ENCODE data around the gene RPS6KA3. TPM values are rescaled to one million over a fixed set of nuclear protein-coding genes. Genes with fewer than 3 reads are reported as not detected.

The RPS6KA3 gene
- total RNA-seq, 1 experiment from 2014 or later, result 35.5 TPM

- no peak overlapping the region for H3K4me3 ChIP-seq (replicated peaks in 1 of 2; ENCODE audit: low read depth in 1 of 2, low read length in 2 of 2)
Observed at GRCh38 chrX:20116087-20116576, 150.6 kb downstream of the RPS6KA3 start.

GRCh38 chrX:20112022-20112774 lies 154.5 kb downstream of the RPS6KA3 start:
- ChIA-PET RAD21 (ENCODE audit: low non-redundant PET in 1 of 2, low total read pairs in 2 of 2, uncharacterized antibody in 2 of 2, unreplicated experiment in 2 of 2) (interaction anchor here in 1 of 2 experiments (0.5 kb wide), 1 partner anchor 49 kb away, joined by 3 read pairs; no protein-coding TSS in a partner anchor), CTCF (no interaction called here), POLR2A (no interaction called here)
- H3K9ac ChIP-seq (ENCODE audit: low read length), result no peak overlapping the region
- TF ChIP-seq ZNF274 (IDR thresholded peaks at IDR 0.05; ENCODE audit: low read depth, low read length) (no peak), TCF7L2 (IDR thresholded peaks at IDR 0.05; ENCODE audit: borderline replicate concordance, extremely low read depth, insufficient read depth, insufficient read length) (no peak)
- H2AFZ ChIP-seq (ENCODE audit: low read depth, low read length, poor library complexity, severe bottlenecking), result no peak overlapping the region
- H3K9me3 ChIP-seq (ENCODE audit: control insufficient read depth in 1 of 2, insufficient read depth in 1 of 2, low read depth in 1 of 2, low read length in 2 of 2), result no peaks in the 10 kb centered on the region
- intact Hi-C loops (cut with micrococcal nuclease), result no loop called here
- H3K36me3 ChIP-seq (ENCODE audit: control insufficient read depth in 1 of 2, insufficient read depth in 2 of 2, low read length in 2 of 2), result no peaks in the 10 kb centered on the region
- no TSS peak for BruUV-seq (replicated peaks)
- H3K4me1 ChIP-seq (ENCODE audit: control insufficient read depth in 1 of 2, insufficient read depth in 2 of 2, low read length in 2 of 2), result no peaks in the 10 kb centered on the region
- no peaks in the 10 kb centered on the region for H4K20me1 ChIP-seq (ENCODE audit: insufficient read depth)
- no peak overlapping the region for H3K4me2 ChIP-seq (ENCODE audit: low read length)
- no peaks in the 10 kb centered on the region for H3K79me2 ChIP-seq (ENCODE audit: insufficient read depth, low read length)
- no peak for DNase-seq (ENCODE audit: low read depth, low spot score)
- no peak overlapping the region for H3K4me3 ChIP-seq (replicated peaks in 1 of 2; ENCODE audit: low read depth in 1 of 2, low read length in 2 of 2)
- no peaks in the 10 kb centered on the region for H3K27me3 ChIP-seq (ENCODE audit: insufficient read depth, low read length)
- ATAC-seq, result no peak
- H3K9me2 ChIP-seq (ENCODE audit: insufficient read depth), result no peaks in the 10 kb centered on the region
- no peak overlapping the region for H3K27ac ChIP-seq (ENCODE audit: low read depth, low read length)

More at GRCh38 chrX:20116087-20116576, 150.6 kb downstream of the RPS6KA3 start:
- H3K9me2 ChIP-seq (ENCODE audit: insufficient read depth), result no peaks in the 10 kb centered on the region
- peaks cover 0 to 8% of the 10 kb centered on the region in 2 experiments; a peak in 3 of 4 replicates for H3K4me1 ChIP-seq (ENCODE audit: control insufficient read depth in 1 of 2, insufficient read depth in 2 of 2, low read length in 2 of 2)
- no peak for DNase-seq (ENCODE audit: low read depth, low spot score)
- no peak overlapping the region for H3K9ac ChIP-seq (ENCODE audit: low read length)
- TF ChIP-seq ELF1 (IDR thresholded peaks at IDR 0.05; ENCODE audit: borderline replicate concordance, low read depth) (no peak), MAX (IDR thresholded peaks at IDR 0.05) (no peak), ATF3 (IDR thresholded peaks at IDR 0.05) (no peak), RAD21 (IDR thresholded peaks at IDR 0.05; ENCODE audit: low read depth) (no peak)
- no TSS peak for BruUV-seq (replicated peaks)
- no peak for ATAC-seq
- H3K36me3 ChIP-seq (ENCODE audit: control insufficient read depth in 1 of 2, insufficient read depth in 2 of 2, low read length in 2 of 2), result no peaks in the 10 kb centered on the region
- no peaks in the 10 kb centered on the region for H3K9me3 ChIP-seq (ENCODE audit: control insufficient read depth in 1 of 2, insufficient read depth in 1 of 2, low read depth in 1 of 2, low read length in 2 of 2)
- H3K79me2 ChIP-seq (ENCODE audit: insufficient read depth, low read length), result no peaks in the 10 kb centered on the region
- H3K27ac ChIP-seq (ENCODE audit: low read depth, low read length), result no peak overlapping the region
- intact Hi-C loops (cut with micrococcal nuclease), result no loop called here
- ChIA-PET POLR2A (no interaction called here), CTCF (no interaction called here), RAD21 (ENCODE audit: low non-redundant PET in 1 of 2, low total read pairs in 2 of 2, uncharacterized antibody in 2 of 2, unreplicated experiment in 2 of 2) (no interaction called here)
- H2AFZ ChIP-seq (ENCODE audit: low read depth, low read length, poor library complexity, severe bottlenecking), result no peak overlapping the region
- H4K20me1 ChIP-seq (ENCODE audit: insufficient read depth), result no peaks in the 10 kb centered on the region
- no peaks in the 10 kb centered on the region for H3K27me3 ChIP-seq (ENCODE audit: insufficient read depth, low read length)
- no peak overlapping the region for H3K4me2 ChIP-seq (ENCODE audit: low read length)

All from HCT116 (cell line).